Measurements from ENCODE around the gene SGCD.

DNA sequence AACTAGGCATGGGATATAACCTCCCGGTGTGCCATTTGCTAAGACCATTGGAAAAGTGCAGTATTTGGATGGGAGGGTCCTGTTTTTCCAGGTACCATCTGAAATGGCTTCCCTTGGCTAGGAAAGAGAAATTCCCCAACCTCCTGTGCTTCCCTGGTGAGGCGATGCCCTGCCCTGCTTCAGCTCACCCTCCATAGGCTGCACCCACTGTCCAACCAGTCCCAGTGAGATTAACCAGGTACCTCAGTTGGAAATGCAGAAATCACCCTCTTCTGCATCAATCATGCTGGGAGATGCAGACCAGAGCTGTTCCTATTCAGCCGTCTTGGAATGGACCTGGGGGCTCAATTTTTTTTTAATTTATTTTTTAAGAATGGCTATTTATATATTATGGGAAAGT is 254.8 kb downstream of the SGCD start:
- TF ChIP-seq MXI1 (IDR thresholded peaks at IDR 0.05; ENCODE audit: borderline replicate concordance, low read depth, low read length): no peak
- TF ChIP-seq MAZ (IDR thresholded peaks at IDR 0.05; ENCODE audit: borderline replicate concordance, low read depth, low read length): no peak
- TF ChIP-seq, protein P1, sequence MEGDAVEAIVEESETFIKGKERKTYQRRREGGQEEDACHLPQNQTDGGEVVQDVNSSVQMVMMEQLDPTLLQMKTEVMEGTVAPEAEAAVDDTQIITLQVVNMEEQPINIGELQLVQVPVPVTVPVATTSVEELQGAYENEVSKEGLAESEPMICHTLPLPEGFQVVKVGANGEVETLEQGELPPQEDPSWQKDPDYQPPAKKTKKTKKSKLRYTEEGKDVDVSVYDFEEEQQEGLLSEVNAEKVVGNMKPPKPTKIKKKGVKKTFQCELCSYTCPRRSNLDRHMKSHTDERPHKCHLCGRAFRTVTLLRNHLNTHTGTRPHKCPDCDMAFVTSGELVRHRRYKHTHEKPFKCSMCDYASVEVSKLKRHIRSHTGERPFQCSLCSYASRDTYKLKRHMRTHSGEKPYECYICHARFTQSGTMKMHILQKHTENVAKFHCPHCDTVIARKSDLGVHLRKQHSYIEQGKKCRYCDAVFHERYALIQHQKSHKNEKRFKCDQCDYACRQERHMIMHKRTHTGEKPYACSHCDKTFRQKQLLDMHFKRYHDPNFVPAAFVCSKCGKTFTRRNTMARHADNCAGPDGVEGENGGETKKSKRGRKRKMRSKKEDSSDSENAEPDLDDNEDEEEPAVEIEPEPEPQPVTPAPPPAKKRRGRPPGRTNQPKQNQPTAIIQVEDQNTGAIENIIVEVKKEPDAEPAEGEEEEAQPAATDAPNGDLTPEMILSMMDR (conservative IDR thresholded peaks at IDR 0.05; ENCODE audit: low read depth, low read length): no peak
- TF ChIP-seq, protein P2, sequence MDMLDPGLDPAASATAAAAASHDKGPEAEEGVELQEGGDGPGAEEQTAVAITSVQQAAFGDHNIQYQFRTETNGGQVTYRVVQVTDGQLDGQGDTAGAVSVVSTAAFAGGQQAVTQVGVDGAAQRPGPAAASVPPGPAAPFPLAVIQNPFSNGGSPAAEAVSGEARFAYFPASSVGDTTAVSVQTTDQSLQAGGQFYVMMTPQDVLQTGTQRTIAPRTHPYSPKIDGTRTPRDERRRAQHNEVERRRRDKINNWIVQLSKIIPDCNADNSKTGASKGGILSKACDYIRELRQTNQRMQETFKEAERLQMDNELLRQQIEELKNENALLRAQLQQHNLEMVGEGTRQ (IDR thresholded peaks at IDR 0.05; ENCODE audit: low read depth, low read length): no peak
- no peak for TF ChIP-seq RAD21 (IDR thresholded peaks at IDR 0.05; ENCODE audit: low read length)
- TF ChIP-seq RFX5 (IDR thresholded peaks at IDR 0.05; ENCODE audit: low read depth, low read length): no peak
- no peak for TF ChIP-seq RCOR1 (IDR thresholded peaks at IDR 0.05; ENCODE audit: insufficient replicate concordance, low read length)
- no peak for TF ChIP-seq POLR2A (IDR thresholded peaks at IDR 0.05; ENCODE audit: low read depth, low read length)
- no peak for TF ChIP-seq CEBPB (IDR thresholded peaks at IDR 0.05; ENCODE audit: low read depth, low read length)
- no peak for TF ChIP-seq MAFK (IDR thresholded peaks at IDR 0.05; ENCODE audit: low read depth, low read length)
- TF ChIP-seq FOS (IDR thresholded peaks at IDR 0.05; ENCODE audit: low read depth, low read length): no peak

All from IMR-90 (cell line).